M059J (cell line): ENCODE results near the gene PGAP3. TPM values are rescaled to one million over a fixed set of nuclear protein-coding genes. Genes with fewer than 3 reads are reported as not detected.
"Not testable (repeated sequence)": the region's sequence is repeated elsewhere in the genome, so short reads cannot be mapped to it uniquely, and the experiment has no call there.

Experiments used
- DNase-seq: peaks from one replicate; pipeline ENCODE4 v3.0.0-alpha.2; 2012; ENCODE audit warnings: low read depth
- total RNA-seq: library from RNA; depleted of rRNA; stranded (reverse); fragments of >200 nt; shearing (Covaris generic); gene quantifications from 2 replicates; pipeline ENCODE4 v1.2.3, GENCODE V29; 2014

The PGAP3 gene
- total RNA-seq, 1 experiment from 2014 or later, result 9.2 TPM

- no peak for DNase-seq
These were observed 27.7 kb upstream of the PGAP3 start for GRCh38 chr17:39715375-39716072.

GRCh38 chr17:39714234-39714633 lies 26.4 kb upstream of the PGAP3 start:
- DNase-seq, result no peak

DNA sequence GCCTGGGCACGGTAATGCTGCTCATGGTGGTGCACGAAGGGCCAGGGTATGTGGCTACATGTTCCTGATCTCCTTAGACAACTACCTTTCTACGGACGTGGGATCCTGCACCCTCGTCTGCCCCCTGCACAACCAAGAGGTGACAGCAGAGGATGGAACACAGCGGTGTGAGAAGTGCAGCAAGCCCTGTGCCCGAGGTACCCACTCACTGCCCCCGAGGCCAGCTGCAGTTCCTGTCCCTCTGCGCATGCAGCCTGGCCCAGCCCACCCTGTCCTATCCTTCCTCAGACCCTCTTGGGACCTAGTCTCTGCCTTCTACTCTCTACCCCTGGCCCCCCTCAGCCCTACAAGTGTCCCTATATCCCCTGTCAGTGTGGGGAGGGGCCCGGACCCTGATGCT lies 24.0 kb upstream of the PGAP3 start:
- DNase-seq, result no peak

- DNase-seq, result not testable (repeated sequence)
These were observed 23.2 kb upstream of the PGAP3 start for GRCh38 chr17:39711071-39711470.

DNA sequence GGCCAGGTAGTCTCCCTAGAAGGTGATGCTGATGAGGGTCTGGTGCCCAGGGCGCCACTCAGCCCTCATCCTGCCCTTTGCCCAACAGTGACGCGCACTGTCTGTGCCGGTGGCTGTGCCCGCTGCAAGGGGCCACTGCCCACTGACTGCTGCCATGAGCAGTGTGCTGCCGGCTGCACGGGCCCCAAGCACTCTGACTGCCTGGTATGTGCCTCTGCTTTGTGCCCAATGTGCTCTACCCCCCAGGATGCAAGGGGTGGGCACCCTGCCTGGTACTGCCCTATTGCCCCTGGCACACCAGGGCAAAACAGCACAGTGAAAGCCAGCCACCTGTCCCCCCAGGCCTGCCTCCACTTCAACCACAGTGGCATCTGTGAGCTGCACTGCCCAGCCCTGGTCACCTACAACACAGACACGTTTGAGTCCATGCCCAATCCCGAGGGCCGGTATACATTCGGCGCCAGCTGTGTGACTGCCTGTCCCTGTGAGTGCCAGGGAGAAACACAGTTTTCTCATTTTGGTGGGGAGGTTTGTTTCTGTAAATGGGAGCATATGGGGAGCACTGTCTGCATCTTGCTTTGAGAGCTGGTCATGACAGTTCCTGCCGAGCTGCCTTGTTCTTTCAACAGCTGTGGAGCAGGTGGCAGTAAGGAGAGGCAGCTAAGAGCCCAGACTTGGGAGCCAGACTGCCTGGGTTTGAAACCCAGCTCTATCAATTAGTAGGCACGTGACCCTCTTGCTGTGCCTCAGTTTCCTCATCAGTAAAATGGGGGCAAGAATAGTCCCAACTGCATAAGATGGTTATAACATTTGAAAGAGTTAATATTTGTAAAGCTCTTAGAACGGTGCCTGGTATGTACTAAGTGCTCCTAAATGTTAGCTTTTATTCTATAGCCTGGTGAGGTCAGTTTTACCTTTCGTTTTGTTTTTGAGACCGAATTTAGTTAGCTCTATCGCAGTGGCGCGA lies 22.4 kb upstream of the PGAP3 start:
- DNase-seq, result no peak

DNA sequence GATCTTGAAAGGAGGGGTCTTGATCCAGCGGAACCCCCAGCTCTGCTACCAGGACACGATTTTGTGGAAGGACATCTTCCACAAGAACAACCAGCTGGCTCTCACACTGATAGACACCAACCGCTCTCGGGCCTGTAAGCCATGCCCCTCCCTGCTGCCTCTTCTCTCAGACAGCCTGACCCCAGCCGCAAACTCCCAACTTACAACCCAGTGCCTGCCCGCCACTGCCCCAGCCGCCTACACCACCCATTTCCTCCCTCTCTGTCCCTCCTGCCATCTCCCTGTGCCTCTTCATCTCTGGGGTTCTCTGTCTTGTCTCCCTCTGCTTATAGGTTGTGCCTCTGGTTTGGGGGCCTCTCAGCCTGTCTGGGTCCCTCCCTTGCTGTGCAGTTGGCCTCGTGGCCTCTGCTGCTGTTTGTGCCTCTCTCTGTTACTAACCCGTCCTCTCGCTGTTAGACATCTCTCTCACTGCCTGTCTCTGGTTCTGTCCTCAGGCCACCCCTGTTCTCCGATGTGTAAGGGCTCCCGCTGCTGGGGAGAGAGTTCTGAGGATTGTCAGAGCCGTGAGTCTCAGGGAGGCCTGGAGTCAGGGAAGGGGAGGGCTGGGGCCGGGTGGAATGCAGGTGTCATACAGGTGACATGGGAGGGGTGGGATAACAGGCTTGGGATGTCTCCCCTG lies 21.6 kb upstream of the PGAP3 start:
- no peak for DNase-seq

DNA sequence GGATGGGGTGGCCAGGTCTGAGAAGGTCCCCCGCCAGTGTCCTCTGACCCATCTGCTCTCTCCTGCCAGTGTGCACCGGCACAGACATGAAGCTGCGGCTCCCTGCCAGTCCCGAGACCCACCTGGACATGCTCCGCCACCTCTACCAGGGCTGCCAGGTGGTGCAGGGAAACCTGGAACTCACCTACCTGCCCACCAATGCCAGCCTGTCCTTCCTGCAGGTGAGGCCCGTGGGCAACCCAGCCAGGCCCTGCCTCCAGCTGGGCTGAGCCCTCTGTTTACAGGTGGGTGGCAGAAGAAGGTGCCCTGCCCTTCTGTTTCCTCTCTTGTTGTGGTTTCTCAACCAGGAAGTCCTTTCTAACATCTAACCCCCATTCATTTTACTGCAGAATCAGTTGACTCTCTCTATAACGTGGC lies 19.1 kb upstream of the PGAP3 start:
- DNase-seq, result no peak

- DNase-seq, result no peak
These were observed 18.5 kb upstream of the PGAP3 start for GRCh38 chr17:39706383-39706782.

DNA sequence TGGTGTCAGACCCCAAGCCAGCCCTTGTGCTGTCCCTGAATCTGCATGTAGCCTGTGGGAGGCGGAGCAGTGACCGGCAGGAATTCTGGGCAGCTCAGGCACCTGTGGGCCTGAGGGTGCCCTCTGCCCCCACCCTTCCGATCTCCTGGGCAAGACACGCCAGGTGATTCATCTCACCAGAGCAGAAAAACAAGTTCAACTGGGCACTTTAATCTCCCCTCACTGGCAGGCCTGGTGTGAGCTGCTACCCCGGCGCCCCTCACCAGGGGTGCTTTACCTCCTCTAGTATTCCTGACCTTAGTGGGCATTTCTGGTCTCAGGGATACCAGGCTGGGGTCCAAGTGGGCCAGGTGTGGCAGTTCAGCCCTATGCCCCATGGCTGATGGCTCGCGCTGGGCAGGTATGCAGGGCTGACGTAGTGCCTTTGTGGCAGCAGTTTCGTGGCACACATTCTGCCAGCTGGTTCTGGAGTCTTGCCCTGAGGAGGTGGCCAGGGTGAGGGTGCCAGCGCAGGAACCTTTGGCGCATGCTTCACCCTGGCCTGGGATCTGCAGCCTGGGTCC lies 18.0 kb upstream of the PGAP3 start:
- DNase-seq, result no peak

DNA sequence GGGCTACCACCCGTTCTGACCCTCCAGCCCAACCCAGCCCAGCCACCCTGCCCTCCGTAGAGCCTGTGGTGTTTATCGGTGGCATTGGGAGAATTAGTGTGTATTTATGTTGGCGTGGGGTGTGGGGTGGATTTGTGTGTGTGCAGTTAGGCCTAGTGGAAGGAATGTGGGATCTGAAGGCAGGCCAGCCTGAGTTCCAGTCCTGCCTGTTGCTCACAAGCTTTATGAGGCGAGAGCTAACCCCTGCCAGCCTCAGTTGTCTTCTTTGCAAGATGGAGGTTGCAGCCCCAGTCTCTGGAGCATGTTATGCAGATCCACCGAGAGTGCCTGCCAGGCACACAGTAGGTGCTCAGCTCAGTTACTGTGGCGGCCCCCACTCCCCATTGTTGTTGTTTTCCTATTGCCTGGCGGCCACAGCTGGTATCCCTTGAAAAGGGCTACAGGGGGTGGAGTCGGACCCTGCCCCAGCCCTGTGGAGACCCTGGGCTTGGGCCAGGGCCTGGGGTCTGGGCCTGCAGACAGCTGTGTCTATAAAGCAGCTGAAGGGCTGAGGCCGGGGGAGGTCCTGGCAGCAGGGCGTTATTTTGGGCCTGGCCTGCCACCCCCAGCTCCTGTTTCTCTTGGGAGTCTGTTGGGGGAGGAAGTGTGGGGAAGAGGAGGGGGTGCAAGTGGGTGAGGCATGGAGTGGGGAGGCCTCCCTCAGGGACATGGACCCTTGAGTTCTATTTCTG lies 17.1 kb upstream of the PGAP3 start:
- DNase-seq, result no peak

DNA sequence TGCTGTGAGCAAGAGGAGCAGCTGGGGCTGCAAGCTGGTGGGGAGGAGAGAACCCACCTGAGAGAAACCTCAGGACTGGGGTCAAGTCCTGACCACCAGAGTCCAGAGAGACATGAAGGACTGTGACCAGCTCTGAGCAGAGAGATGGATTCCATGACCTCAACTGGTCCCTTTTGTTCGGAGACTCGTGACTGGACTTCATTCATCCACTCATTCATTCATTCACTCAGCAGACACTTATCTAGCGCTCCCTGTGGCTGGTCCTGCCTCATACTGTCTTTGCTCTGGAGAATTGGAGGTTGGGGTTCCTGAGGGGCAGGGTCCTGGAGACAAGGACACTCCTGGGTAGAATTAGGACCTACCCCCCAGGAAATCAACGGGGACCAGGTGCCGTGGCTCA lies 16.1 kb upstream of the PGAP3 start:
- DNase-seq, result no peak

DNA sequence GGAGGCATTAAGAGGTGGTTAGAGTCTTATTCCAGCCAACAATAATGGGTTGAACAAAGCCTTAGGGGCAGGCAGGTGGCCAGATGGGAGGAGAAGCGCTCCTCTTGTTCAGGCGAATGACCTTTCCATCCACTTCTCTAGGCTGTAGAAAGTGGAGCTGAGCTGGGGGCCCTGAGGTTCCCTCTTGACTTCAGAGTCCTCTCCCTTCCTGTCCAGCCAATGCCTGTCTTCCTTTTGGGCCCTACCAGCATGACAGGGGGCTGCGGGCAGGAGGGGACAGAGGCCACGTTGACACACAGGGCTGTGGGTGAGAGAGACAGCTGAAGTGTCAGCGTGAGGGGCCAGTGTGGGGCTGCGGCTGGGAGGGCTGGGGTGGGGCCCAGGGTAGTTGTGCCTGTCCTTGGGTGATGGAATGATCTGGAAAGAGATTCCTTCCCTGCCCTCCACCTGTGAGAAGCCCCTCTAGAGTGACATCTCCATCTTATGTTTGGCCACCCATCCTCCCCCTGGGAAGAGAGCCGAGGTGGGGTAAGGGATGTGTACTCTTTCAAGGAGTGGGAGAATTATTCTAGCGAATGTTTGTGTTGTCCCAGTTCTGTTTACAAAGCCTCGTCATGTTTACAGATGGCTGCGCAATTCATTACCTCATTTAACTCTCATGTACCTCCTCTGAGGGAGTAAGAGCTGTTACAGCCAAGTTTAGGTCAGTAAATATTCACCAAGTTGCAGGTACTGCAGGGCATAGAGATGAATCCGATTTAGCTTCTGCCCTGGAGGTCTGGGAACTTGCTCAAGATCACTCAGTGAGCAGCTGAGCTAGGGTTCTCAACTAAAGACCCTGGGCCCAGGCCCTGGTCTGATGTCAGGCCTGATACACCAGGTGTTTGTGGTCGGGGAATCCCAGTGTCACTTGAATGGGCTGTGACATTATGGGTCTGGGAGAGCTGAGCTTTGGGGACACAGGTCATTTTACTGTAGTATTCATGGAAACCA lies 15.3 kb upstream of the PGAP3 start:
- DNase-seq, result no peak

GRCh38 chr17:39701784-39702422 lies 14.0 kb upstream of the PGAP3 start:
- no peak for DNase-seq

DNA sequence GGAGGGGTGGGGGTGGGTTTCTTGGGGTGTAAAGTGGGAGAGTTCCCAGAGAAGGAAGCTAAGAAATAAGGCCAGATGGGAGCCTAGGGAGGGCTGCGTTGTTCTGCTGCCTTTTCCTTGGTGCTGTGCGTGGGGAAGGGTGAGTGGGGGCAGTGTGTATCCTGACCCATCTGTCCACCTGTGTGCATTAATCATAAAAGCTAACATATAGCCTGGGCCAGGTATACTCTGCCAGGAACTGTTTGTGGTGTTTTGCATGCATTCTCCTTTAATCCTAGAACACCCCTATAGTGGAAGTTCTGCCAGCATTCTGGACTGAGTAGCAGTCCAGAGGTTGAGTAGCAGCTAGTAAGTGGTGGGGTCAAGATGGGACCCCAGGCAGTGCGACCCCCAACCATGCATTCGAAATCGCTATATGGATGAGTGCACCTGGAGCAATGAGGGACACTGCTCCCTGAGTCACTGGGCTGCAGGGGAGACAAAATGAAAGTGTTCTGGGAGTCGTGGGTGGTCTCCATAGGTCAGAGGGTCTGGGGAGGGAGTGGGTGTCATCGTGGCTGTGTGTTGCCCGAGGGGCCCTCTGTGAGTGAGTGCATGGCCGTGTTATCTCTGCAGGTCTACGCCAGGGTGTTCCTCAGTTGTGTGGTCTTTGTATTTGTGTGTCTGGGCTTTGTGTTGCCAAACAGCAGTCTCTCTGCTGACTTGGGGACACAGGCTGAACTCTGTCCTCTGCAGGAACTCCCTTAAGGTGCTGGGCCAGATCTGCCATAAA lies 13.3 kb upstream of the PGAP3 start:
- no peak for DNase-seq

DNA sequence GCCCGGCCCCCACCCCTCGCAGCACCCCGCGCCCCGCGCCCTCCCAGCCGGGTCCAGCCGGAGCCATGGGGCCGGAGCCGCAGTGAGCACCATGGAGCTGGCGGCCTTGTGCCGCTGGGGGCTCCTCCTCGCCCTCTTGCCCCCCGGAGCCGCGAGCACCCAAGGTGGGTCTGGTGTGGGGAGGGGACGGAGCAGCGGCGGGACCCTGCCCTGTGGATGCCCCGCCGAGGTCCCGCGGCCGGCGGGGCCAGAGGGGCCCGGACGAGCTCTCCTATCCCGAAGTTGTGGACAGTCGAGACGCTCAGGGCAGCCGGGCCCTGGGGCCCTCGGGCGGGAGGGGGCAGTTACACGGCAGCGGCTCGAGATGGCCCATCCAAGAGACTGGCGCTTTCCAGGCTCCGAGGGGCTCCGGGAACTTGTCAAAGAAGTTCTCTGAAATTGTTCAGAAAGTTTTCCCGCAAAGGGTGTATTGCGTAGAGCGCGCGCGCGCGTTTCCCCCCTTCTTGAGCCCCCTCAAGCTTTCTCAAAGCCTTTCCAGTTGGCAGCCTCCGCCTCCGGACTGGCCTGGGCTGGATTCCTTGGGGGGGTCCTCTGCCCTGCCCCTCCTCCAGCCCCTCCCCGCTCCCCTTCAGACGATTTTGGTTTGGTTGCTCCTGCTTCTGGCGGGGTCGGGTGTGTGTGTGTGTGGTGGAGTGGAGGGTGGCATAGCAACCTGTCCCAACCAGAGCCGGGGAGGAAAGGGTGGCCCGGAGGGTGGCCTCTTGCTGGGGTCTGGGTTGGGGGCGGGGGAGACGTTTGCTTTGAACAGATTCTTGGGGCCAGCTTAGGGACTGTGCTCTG lies 12.5 kb upstream of the PGAP3 start:
- no peak for DNase-seq

GRCh38 chr17:39699818-39700147 lies 11.9 kb upstream of the PGAP3 start, which contains the start of gene ERBB2:
Gene ERBB2, plus strand, starts transcription at chr17:39700064. Its CDS starts 175 bp downstream, at chr17:39700239.
- no peak for DNase-seq

DNA sequence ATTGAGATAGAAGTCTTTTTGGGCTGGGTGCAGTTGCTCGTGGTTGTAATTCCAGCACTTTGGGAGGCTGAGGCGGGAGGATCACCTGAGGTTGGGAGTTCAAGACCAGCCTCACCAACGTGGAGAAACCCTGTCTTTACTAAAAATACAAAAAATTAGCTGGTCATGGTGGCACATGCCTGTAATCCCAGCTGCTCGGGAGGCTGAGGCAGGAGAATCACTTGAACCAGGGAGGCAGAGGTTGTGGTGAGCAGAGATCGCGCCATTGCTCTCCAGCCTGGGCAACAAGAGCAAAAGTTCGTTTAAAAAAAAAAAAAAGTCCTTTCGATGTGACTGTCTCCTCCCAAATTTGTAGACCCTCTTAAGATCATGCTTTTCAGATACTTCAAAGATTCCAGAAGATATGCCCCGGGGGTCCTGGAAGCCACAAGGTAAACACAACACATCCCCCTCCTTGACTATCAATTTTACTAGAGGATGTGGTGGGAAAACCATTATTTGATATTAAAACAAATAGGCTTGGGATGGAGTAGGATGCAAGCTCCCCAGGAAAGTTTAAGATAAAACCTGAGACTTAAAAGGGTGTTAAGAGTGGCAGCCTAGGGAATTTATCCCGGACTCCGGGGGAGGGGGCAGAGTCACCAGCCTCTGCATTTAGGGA lies 11.4 kb upstream of the PGAP3 start:
- not testable (repeated sequence) for DNase-seq
